GM12878 (cell line): Measurements from ENCODE around the gene WDR26. TPM values are rescaled to one million over a fixed set of nuclear protein-coding genes. Genes with fewer than 3 reads are reported as not detected.

Experiments used
- BCL11A ChIP-seq: IDR thresholded peaks from 2 replicates; pipeline ENCODE4 v1.6.1; 2011; ENCODE audit warnings: low read depth, low read length
- BHLHE40 ChIP-seq, 2 experiments: fragments of 450-650 bp in 1 of 2; IDR thresholded peaks; 2 replicates each; pipeline ENCODE4 v1.6.1; 2011 to 2017; ENCODE audit warnings: low read depth in 2 of 2, borderline replicate concordance in 1 of 2, improper control_type of control experiment in 1 of 2, low read length in 1 of 2, mild to moderate bottlenecking in 1 of 2
- CHD1 ChIP-seq: IDR thresholded peaks from 2 replicates; pipeline ENCODE4 v1.6.1; 2012; ENCODE audit warnings: low read depth, low read length, improper control_type of control experiment
- CREM ChIP-seq: IDR thresholded peaks from 2 replicates; pipeline ENCODE4 v1.6.1; 2014; ENCODE audit warnings: antibody characterized with exemption, low read depth
- E2F8 ChIP-seq: fragments of 450-650 bp; IDR thresholded peaks from 2 replicates; pipeline ENCODE4 v1.6.1; 2018; ENCODE audit warnings: mild to moderate bottlenecking, low read depth, moderate library complexity; ENCODE audit not compliant: partially characterized antibody
- ETV6 ChIP-seq, 2 experiments: fragments of 450-650 bp in 1 of 2; IDR thresholded peaks in 1 of 2; conservative IDR thresholded peaks in 1 of 2; 2 replicates each; pipeline ENCODE4 v1.6.1; 2014; ENCODE audit warnings: antibody characterized with exemption in 1 of 2, borderline replicate concordance in 1 of 2, low read depth in 1 of 2, mild to moderate bottlenecking in 1 of 2, moderate library complexity in 1 of 2
- IKZF1 ChIP-seq: fragments of 450-650 bp; conservative IDR thresholded peaks from 2 replicates; pipeline ENCODE4 v1.6.1; 2017; ENCODE audit warnings: antibody characterized with exemption, mild to moderate bottlenecking
- JUND ChIP-seq: IDR thresholded peaks from 2 replicates; pipeline ENCODE4 v1.6.1; 2012; ENCODE audit warnings: low read depth, mild to moderate bottlenecking, low read length, improper control_type of control experiment, moderate library complexity
- PBX3 ChIP-seq: IDR thresholded peaks from 2 replicates; pipeline ENCODE4 v1.6.1; 2011; ENCODE audit warnings: mild to moderate bottlenecking, low read depth, low read length, moderate library complexity; ENCODE audit not compliant: insufficient replicate concordance
- RAD51 ChIP-seq: fragments of 450-650 bp; IDR thresholded peaks from 2 replicates; pipeline ENCODE4 v1.6.1; 2016; ENCODE audit warnings: moderate library complexity, mild to moderate bottlenecking, inconsistent platforms
- RELB ChIP-seq: fragments of 450-650 bp; IDR thresholded peaks from 2 replicates; pipeline ENCODE4 v1.6.1; 2017; ENCODE audit warnings: low read depth, mild to moderate bottlenecking, moderate library complexity
- RUNX3 ChIP-seq: IDR thresholded peaks from 2 replicates; pipeline ENCODE4 v1.6.1; 2012; ENCODE audit warnings: low read length, inconsistent platforms
- SIN3A ChIP-seq: IDR thresholded peaks from 2 replicates; pipeline ENCODE4 v1.6.1; 2012; ENCODE audit warnings: low read depth, low read length, improper control_type of control experiment
- SMAD1 ChIP-seq: fragments of 450-650 bp; IDR thresholded peaks from 2 replicates; pipeline ENCODE4 v1.6.1; 2018; ENCODE audit warnings: mild to moderate bottlenecking, low read depth; ENCODE audit not compliant: partially characterized antibody
- SMC3 ChIP-seq: IDR thresholded peaks from 2 replicates; pipeline ENCODE4 v1.6.1; 2011; ENCODE audit warnings: low read length, improper control_type of control experiment, borderline replicate concordance
- SPI1 ChIP-seq: IDR thresholded peaks from 2 replicates; pipeline ENCODE4 v1.6.1; 2011; ENCODE audit warnings: low read depth, mild to moderate bottlenecking, low read length, moderate library complexity, borderline replicate concordance; ENCODE audit not compliant: insufficient read depth
- TCF3 ChIP-seq: IDR thresholded peaks from 2 replicates; pipeline ENCODE4 v1.6.1; 2012; ENCODE audit warnings: low read depth, mild to moderate bottlenecking, low read length, borderline replicate concordance; ENCODE audit not compliant: insufficient read depth
- TCF7 ChIP-seq: IDR thresholded peaks from 2 replicates; pipeline ENCODE4 v1.6.1; 2014; ENCODE audit warnings: antibody characterized with exemption, borderline replicate concordance
- polyA plus RNA-seq, 11 experiments: library from polyadenylated mRNA; depleted of rRNA in 4 of 11; unstranded in 6 of 11; stranded (reverse) in 5 of 11; fragments of >200 nt; fragmentation: Nextera tagmentation in 4 of 11; fragmentation: Illumina TruSeq in 1 of 11; extraction: Ambion mirVana in 4 of 11; extraction: Trizol in 1 of 11; gene quantifications; 1 replicate in 1 of 11; 2 replicates in 10 of 11; pipeline versions ENCODE4 v1.2.1 to v1.2.3, GENCODE V29; 2011 to 2016; ENCODE audit warnings: inconsistent platforms in 2 of 11, missing spikeins in 2 of 11, low read depth in 1 of 11
- total RNA-seq, 4 experiments: library from RNA; depleted of rRNA in 3 of 4; stranded (reverse); fragments of >200 nt in 3 of 4; fragmentation: Illumina TruSeq in 1 of 4; extraction: Trizol in 1 of 4; gene quantifications; 2 replicates each; pipeline versions ENCODE4 v1.2.1 to v1.2.3, GENCODE V29; 2013 to 2021
- TF ChIP-seq, protein P1 (sequence below): IDR thresholded peaks from 2 replicates; pipeline ENCODE4 v1.6.1; 2012; ENCODE audit warnings: low read depth, low read length, improper control_type of control experiment
- TF ChIP-seq, protein P2 (sequence below): IDR thresholded peaks from 2 replicates; pipeline ENCODE4 v1.6.1; 2012; ENCODE audit warnings: mild to moderate bottlenecking, low read depth, low read length

Gene WDR26
- total and polyA plus RNA-seq, 10 of the 15 experiments (the other 5 are each of a cell fraction or from before 2014, with no cell fraction given) = 6.6 to 47.0 (median 24.4) TPM

- TF ChIP-seq TCF7 = no peak
- 0 out of 2 replicates have a peak, but pooled peaks have one; percentile 48 for TF ChIP-seq RELB
- TF ChIP-seq, protein P1, sequence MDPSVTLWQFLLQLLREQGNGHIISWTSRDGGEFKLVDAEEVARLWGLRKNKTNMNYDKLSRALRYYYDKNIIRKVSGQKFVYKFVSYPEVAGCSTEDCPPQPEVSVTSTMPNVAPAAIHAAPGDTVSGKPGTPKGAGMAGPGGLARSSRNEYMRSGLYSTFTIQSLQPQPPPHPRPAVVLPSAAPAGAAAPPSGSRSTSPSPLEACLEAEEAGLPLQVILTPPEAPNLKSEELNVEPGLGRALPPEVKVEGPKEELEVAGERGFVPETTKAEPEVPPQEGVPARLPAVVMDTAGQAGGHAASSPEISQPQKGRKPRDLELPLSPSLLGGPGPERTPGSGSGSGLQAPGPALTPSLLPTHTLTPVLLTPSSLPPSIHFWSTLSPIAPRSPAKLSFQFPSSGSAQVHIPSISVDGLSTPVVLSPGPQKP = no peak
- no peak for TF ChIP-seq CHD1
- no peak; a peak in 1 of 4 replicates for TF ChIP-seq BHLHE40 (IDR thresholded peaks at IDR 0.05; ENCODE audit: borderline replicate concordance in 1 of 2, low read depth in 2 of 2, low read length in 1 of 2)
- no peak for TF ChIP-seq SMC3
- no peak for TF ChIP-seq SPI1
- TF ChIP-seq RAD51 = no peak
- TF ChIP-seq ETV6 (conservative IDR thresholded peaks at IDR 0.05 in 1 of 2, IDR thresholded peaks at IDR 0.05 in 1 of 2; ENCODE audit: borderline replicate concordance in 1 of 2, low read depth in 1 of 2) = no peak
- no peak for TF ChIP-seq SMAD1
- TF ChIP-seq IKZF1 = 0 out of 2 replicates have a peak, but pooled peaks have one; percentile 29
- TF ChIP-seq E2F8 = no peak
- no peak for TF ChIP-seq SIN3A
- TF ChIP-seq RUNX3 = peak; percentile 63; the same call in 1 of the 2 replicates
- no peak for TF ChIP-seq BCL11A
- TF ChIP-seq, protein P2, sequence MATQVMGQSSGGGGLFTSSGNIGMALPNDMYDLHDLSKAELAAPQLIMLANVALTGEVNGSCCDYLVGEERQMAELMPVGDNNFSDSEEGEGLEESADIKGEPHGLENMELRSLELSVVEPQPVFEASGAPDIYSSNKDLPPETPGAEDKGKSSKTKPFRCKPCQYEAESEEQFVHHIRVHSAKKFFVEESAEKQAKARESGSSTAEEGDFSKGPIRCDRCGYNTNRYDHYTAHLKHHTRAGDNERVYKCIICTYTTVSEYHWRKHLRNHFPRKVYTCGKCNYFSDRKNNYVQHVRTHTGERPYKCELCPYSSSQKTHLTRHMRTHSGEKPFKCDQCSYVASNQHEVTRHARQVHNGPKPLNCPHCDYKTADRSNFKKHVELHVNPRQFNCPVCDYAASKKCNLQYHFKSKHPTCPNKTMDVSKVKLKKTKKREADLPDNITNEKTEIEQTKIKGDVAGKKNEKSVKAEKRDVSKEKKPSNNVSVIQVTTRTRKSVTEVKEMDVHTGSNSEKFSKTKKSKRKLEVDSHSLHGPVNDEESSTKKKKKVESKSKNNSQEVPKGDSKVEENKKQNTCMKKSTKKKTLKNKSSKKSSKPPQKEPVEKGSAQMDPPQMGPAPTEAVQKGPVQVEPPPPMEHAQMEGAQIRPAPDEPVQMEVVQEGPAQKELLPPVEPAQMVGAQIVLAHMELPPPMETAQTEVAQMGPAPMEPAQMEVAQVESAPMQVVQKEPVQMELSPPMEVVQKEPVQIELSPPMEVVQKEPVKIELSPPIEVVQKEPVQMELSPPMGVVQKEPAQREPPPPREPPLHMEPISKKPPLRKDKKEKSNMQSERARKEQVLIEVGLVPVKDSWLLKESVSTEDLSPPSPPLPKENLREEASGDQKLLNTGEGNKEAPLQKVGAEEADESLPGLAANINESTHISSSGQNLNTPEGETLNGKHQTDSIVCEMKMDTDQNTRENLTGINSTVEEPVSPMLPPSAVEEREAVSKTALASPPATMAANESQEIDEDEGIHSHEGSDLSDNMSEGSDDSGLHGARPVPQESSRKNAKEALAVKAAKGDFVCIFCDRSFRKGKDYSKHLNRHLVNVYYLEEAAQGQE = no peak
- TF ChIP-seq JUND = peak; percentile 74; the same call in 1 of the 2 replicates
- peak; percentile 35; the same call in 1 of the 2 replicates for TF ChIP-seq CREM
- no peak for TF ChIP-seq TCF3
- TF ChIP-seq PBX3 = no peak
Observed at GRCh38 chr1:224368409-224368808, 66.2 kb downstream of the WDR26 start (continued).
